Parathyroid adenoma (tissue), 2 donors: ENCODE data around the gene RBPJ.
"Not testable (repeated sequence)": the region's sequence is repeated elsewhere in the genome, so short reads cannot be mapped to it uniquely, and the experiment has no call there.

Experiments used
- H2AFZ ChIP-seq: fragments of 300-600 bp; sonication (generic); one replicate; pipeline ENCODE4 v1.7.0; 2017; ENCODE audit warnings: antibody characterized with exemption, mild to moderate bottlenecking
- H3K27ac ChIP-seq: fragments of 300-600 bp; sonication (generic); one replicate; pipeline ENCODE4 v1.7.0; 2017
- H3K27me3 ChIP-seq: fragments of 300-600 bp; sonication (generic); one replicate; pipeline ENCODE4 v1.7.0; 2017; ENCODE audit warnings: low read length; ENCODE audit not compliant: control insufficient read depth, insufficient read depth
- H3K36me3 ChIP-seq: fragments of 300-600 bp; sonication (generic); one replicate; pipeline ENCODE4 v1.7.0; 2017; ENCODE audit warnings: low read length; ENCODE audit not compliant: control insufficient read depth, insufficient read depth
- H3K4me1 ChIP-seq: fragments of 300-600 bp; sonication (generic); one replicate; pipeline ENCODE4 v1.7.0; 2017; ENCODE audit warnings: control low read depth
- H3K4me2 ChIP-seq: fragments of 300-600 bp; sonication (generic); one replicate; pipeline ENCODE4 v1.7.0; 2017; ENCODE audit warnings: low read length
- H3K4me3 ChIP-seq: fragments of 300-600 bp; sonication (generic); one replicate; pipeline ENCODE4 v1.7.0; 2017; ENCODE audit warnings: low read depth, low read length
- H3K79me2 ChIP-seq: fragments of 300-600 bp; sonication (generic); one replicate; pipeline ENCODE4 v1.7.0; 2017; ENCODE audit warnings: control low read depth
- H3K9ac ChIP-seq: fragments of 300-600 bp; sonication (generic); one replicate; pipeline ENCODE4 v1.7.0; 2017; ENCODE audit warnings: mild to moderate bottlenecking
- H3K9me3 ChIP-seq: fragments of 300-600 bp; sonication (generic); one replicate; pipeline ENCODE4 v1.7.0; 2017; ENCODE audit warnings: low read length; ENCODE audit not compliant: control insufficient read depth
- TF ChIP-seq, protein P1 (sequence below): fragments of 300-600 bp; sonication (generic); IDR thresholded peaks from one replicate; pipeline ENCODE4 v1.7.0; 2017; ENCODE audit warnings: antibody characterized with exemption, mild to moderate bottlenecking
- donor health status: primary hyperparathyroidism.

The RBPJ gene

DNA sequence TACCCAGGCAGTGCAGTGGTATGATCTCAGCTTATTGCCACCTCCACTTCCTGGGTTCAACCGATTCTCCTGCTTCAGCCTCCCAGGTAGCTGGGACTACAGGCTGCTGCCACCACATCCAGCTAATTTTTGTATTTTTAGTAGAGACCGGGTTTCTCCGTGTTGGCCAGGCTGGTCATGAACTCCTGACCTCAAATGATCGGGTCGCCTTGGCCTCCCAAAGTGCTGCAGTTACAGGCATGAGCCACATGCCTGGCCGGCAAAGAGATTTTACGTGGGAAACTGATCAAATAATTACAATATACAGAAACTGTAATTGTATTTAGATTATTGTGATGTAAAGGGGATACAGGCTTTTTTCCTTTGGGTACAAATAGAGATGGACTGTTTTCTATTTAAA, 33.7 kb downstream of the RBPJ start:
- Histone ChIP-seq H3K9ac (no peak overlapping the region), H3K4me3 (no peak overlapping the region), H3K9me3 (no peaks in the 10 kb centered on the region), H3K4me2 (no peak overlapping the region), H2AFZ (no peak overlapping the region), H3K36me3 (no peaks in the 10 kb centered on the region), H3K79me2 (peaks cover 7% of the 10 kb centered on the region), H3K27ac (no peak overlapping the region), H3K4me1 (no peaks in the 10 kb centered on the region), H3K27me3 (no peaks in the 10 kb centered on the region)
- TF ChIP-seq, protein P1, sequence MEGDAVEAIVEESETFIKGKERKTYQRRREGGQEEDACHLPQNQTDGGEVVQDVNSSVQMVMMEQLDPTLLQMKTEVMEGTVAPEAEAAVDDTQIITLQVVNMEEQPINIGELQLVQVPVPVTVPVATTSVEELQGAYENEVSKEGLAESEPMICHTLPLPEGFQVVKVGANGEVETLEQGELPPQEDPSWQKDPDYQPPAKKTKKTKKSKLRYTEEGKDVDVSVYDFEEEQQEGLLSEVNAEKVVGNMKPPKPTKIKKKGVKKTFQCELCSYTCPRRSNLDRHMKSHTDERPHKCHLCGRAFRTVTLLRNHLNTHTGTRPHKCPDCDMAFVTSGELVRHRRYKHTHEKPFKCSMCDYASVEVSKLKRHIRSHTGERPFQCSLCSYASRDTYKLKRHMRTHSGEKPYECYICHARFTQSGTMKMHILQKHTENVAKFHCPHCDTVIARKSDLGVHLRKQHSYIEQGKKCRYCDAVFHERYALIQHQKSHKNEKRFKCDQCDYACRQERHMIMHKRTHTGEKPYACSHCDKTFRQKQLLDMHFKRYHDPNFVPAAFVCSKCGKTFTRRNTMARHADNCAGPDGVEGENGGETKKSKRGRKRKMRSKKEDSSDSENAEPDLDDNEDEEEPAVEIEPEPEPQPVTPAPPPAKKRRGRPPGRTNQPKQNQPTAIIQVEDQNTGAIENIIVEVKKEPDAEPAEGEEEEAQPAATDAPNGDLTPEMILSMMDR, result no peak

DNA sequence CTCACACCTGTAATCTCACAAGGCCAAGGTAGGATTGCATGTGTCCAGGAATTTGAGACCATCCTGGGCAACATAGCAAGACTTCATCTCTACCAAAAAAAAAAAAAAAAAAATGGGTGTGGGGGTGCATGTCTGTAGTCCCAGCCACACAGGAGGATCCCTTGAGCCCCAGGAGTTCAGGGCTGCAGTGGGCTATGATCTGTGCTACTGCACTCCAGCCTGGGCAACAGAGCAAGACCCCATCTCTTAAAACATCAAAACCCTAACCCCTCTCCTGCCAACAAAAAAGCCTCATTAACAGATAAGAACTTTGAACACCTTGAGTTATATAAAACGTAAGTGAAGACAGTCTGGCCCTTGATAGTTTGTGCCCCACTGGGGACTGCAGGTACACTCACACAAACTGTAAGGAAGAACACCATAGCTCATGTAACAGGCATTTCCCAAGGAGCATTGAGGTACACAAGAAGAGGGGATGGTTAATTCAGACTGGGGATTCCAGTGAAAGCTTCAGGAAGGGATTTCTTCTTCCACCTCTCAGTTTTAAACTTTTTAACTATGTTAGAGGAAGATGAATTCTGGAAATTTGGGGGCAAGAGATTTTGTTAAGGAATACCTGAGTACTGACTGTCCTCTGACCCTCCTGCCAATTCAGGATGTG, 34.7 kb downstream of the RBPJ start:
- no peaks in the 10 kb centered on the region for H3K4me1 ChIP-seq
- TF ChIP-seq, protein P1, result no peak

DNA sequence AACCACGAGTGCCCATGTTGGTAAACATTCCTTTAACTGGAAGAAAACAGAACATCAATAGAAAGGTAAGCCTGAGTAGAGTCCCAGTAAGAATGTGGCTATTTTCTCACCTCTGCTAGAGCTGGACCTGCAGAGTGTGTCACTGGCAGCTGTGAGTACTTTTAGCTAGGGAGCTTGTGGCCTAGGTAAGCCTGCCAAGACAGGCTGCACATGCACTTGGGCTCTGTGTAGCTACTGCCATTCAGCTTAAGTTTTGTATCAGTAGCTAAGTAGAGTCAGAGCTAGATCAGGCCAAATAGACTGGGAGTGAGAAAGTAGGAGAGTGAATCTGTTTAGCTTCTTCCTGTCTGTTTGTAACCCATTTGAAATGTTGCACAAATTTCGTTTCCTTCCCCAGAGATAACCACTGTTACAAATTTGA, 35.3 kb downstream of the RBPJ start:
- Histone ChIP-seq H3K27ac (no peak overlapping the region), H2AFZ (no peak overlapping the region), H3K9ac (no peak overlapping the region), H3K36me3 (no peaks in the 10 kb centered on the region), H3K4me3 (no peak overlapping the region), H3K79me2 (peaks cover 7% of the 10 kb centered on the region), H3K27me3 (no peaks in the 10 kb centered on the region), H3K4me2 (no peak overlapping the region), H3K9me3 (no peaks in the 10 kb centered on the region), H3K4me1 (no peaks in the 10 kb centered on the region)
- TF ChIP-seq, protein P1, result no peak

More for the DNA sequence above, 34.7 kb downstream of the RBPJ start:
- no peak overlapping the region for H2AFZ ChIP-seq
- no peaks in the 10 kb centered on the region for H3K36me3 ChIP-seq
- no peak overlapping the region for H3K4me3 ChIP-seq
- H3K4me2 ChIP-seq, result no peak overlapping the region
- H3K9me3 ChIP-seq, result no peaks in the 10 kb centered on the region
- H3K9ac ChIP-seq, result no peak overlapping the region
- H3K27ac ChIP-seq, result no peak overlapping the region
- H3K79me2 ChIP-seq, result peaks cover 7% of the 10 kb centered on the region
- no peaks in the 10 kb centered on the region for H3K27me3 ChIP-seq

DNA sequence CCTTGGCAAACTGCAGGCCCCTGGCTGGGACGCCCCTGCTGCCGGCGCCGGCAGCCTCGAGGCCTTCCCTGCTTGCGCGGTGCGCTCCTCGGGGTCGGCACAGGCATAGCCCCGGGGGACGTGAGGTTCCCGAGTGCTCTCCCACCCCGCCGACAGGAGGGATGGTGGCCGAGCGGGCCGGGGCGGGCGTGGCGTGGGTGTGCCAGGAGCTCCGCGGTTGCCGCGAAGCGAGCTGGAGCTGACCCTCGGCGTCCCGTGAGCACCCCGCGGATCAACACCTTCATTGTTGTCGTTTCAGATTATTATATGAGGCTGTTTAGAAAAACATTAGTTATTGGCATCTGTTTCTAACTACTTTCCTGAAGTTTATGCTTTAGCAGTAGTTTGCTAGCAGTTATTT, 38.7 kb downstream of the RBPJ start:
- not testable (repeated sequence) for H3K27ac ChIP-seq, H3K27me3 ChIP-seq, H3K79me2 ChIP-seq, H3K36me3 ChIP-seq, H3K9ac ChIP-seq, H2AFZ ChIP-seq, H3K4me1 ChIP-seq, H3K4me2 ChIP-seq, H3K4me3 ChIP-seq, H3K9me3 ChIP-seq

DNA sequence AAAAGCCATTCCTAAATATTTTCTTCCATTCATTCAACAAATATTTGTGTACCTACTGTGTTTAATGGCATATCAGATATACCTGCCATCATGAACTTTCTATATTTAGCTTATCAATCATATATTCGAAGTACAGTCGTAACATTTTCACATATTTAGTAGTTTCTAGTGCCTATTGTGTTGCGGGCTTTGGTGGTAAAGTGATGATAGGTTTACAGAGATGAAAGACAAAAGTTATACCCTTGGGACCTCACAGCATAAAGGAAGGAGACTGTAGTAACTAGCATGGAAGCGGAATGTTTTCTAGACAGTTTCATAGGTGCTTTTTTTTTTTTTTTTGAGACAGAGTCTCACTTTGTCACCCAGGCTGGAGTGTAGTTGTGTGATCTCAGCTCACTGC, 39.5 kb downstream of the RBPJ start:
- no peaks in the 10 kb centered on the region for H3K79me2 ChIP-seq
- H3K9ac ChIP-seq, result no peak overlapping the region
- H3K4me1 ChIP-seq, result no peaks in the 10 kb centered on the region
- H3K4me3 ChIP-seq, result no peak overlapping the region
- no peak overlapping the region for H3K27ac ChIP-seq
- H3K27me3 ChIP-seq, result no peaks in the 10 kb centered on the region
- no peaks in the 10 kb centered on the region for H3K9me3 ChIP-seq
- H3K4me2 ChIP-seq, result no peak overlapping the region
- TF ChIP-seq, protein P1, result no peak
- no peak overlapping the region for H2AFZ ChIP-seq
- H3K36me3 ChIP-seq, result no peaks in the 10 kb centered on the region
